Posterior cingulate gyrus (tissue), 11 donors: ENCODE results near the gene CTIF.
"Not testable (repeated sequence)": the region's sequence is repeated elsewhere in the genome, so short reads cannot be mapped to it uniquely, and the experiment has no call there.

Experiments
- DNase-seq, 10 donors: peaks; one replicate each; pipeline versions ENCODE4 v3.0.0 to v3.0.0-alpha.2; 2020 to 2021; ENCODE audit warnings: mixed read lengths in 3 of 10
- intact Hi-C: fragments of 100-400 bp; cut with DNase I; formaldehyde crosslinking; loops from one replicate; pipeline ENCODE4 v1.15.1; 2023

CTIF gene

DNA sequence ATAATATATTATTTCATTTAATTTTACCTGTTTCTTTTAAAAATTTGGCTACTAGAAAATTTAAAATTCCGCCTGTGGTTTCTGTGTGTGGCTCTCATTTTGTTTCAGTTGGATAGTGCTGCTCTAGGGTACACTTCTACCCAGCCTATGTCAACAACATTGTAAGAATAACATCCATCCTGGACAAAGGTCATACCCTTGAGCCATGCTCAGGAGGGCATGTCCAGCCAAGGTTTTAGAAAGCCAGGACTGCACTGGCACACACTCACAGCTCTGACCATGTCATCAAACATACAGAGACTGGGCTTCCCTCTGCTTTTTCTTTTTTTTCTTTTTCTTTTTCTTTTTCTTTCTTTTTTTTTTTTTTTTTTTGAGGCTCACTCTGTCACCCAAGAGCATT is 96.1 kb downstream of the CTIF start:
- DNase-seq: peak in 1 of 10 donors; percentile 16
- intact Hi-C loops: no loop called here

DNA sequence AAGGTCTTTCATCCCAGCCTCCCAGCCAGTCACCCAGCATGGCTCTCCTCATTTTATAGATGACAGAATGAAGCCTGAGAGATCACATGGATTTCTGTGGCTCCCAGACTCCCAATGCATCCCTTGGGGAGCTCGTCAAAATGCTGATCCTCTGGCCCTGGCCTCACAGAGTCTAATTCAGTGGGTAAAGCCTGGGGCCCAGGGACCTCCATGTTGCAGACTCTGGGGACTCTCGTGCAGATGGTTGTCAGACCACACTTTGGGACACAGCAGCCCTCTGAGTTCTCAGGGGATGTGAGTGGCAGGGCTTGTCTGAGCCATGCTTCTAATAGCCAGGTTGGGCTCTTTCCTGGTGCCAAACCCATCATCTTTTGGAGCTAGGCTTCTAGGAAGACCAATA is 97.0 kb downstream of the CTIF start:
- intact Hi-C loops: no loop called here
- peak in 2 of 10 donors; percentile 22 to 53 for DNase-seq

DNA sequence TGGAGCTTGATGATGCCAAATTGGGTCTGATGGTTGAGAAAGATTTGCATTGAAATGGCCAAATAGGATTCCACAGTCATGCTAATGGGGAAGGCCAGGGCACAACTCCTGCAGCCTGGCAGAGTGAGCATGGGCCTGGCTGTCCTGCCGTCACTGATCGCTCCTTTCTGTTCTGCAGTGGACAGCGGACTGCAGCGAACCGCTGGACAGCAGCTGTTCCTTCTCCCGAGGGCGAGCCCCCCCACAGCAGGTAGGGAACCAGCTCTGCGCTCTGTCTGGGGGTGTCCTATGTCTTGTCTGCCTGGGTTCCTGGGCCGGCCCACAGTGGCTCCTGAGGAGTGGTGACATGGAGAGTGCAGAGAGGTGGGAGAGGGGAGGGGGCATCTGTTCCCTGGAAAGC is 97.6 kb downstream of the CTIF start:
- DNase-seq: peak in 2 of 10 donors; percentile 53 to 67
- intact Hi-C loops: no loop called here

DNA sequence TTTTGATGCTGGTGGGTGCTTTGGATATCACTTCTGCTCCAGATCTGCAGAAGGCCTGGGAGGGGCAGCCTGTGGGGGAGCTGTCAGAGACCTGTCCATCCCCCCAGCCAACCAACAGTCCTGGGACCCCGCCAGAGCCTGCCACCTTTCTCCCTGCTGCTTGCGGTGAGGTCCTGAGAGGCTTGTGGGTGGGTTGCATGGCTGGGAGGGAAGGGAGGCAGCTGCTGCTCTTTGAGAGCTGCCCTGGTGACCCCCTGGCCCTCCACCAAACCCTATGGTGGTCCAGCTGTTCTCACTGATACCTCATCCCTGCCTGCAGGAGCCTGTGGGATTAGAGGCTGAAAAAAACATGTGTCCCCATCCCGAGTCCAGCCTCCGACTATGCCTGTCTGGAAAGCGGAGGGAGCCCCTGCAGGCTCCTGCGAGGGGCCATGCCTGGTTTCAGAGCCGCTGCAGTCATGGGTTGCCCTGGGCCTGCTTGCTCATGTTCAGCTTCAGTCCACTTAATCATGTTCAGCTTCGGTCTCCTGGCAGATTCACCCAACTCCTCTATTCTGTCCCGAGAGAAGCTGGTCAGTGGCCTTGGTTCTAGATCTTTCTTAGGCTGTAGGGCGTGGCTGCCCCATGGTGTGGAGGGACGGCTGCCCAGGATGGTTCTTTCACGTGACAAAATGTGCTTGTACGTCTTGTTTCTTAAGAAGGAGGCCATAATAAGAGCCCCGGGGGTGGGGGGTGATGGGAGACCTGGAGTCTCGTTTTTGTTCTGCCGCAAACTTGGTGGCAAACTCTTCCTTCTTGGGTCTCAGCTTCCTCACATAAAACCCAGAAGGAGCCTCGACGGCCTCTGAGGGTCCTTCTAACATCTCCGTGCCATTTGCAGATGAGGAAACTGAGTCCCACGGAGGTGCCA is 98.5 kb downstream of the CTIF start:
- intact Hi-C loops: no loop called here
- peak in 2 of 10 donors; percentile 67 to 72 for DNase-seq

DNA sequence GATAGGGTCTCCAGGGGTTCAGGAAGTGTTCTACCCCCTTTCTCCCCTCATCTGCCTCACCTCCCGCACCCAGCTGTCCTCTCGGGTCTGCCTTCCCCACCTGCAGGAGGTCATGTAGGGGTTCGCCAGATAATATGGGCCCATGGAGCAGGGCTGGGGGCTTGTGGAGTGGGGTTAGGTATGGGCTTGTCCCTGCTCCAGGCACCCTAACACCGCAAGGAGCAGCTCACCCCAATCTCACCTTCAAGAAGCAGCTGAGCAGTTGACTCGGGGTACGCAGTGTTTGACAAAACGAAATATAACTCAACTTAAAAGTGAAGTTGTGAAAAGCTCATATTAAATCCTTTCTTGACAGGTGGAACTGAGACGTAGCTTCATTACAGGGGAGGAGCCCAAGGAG is 99.6 kb downstream of the CTIF start:
- peak in 2 of 10 donors; percentile 33 to 65 for DNase-seq
- intact Hi-C loops: no loop called here

DNA sequence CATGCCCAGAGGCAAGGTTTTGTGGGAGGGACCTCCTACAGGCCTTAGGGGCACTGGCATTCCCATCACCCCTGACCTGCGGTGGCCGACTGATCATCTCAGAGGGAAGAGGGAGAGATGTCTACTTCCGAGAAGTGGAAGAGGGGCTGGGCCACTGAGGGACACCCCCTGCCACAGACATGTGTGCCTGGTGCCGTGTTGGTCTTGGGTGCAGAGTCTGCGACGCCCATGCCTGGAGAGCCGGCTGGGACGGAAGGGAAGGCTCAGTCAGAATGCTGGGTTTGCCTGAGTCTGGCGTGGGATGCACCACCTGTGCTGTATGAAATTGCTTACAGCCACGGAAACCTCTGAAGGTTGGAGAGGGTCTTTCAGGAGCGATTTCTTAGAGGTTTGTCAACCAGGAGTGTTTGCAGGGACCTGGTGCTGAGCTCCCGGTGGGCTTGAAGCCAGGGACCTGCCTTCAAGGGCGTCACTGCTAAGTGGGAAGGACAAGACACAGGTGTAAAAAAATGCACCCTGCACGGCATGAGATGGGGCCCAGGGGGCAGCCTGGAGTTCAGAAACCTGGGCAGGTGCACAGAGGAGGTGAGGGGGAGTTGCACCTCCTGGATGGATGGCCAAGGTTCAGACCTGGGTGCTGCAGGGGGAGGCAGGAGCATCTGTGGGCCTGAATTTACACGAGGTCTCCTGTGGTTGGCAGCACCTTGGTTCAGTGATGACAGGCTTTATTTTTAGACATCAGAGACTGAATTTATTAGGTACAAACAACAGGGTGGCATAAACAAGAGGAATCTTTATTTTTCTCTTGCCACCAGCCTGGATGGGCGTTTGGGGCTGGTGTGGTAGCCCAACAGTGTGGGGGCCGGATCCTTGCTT is 100.3 kb downstream of the CTIF start:
- peak in 2 of 10 donors; percentile 53 to 75 for DNase-seq
- intact Hi-C loops: no loop called here

DNA sequence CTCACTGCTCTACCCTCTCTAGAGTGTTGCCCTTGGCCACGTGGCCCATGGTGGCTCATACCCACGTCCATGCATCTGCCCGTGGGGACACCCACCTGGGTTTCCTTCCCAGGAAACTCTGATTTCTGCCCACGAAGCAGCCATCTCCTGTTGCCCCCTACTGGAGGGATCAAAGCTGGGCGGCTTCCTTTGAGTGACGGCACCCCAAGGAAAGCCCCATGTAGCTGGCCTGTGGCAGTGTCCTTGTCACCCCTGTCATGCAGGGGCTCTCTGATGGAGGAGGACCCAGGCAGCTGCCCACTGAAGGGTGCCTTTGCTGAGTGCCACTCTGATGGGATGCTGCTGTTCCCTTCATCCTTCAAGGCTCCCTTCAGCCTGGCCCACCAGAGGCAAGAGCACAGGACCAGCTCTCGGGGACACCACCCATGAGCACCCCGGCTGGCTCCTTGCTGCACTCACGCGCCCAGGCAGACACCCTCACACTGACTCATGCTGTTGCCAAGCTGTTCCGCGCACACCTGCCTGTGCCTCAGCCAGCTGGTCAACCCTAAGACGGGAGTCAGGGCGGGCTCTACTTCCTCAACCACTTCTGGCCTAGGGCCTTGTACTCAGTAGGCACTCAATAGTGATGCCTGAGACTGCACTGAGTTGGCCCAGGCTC is 101.1 kb downstream of the CTIF start:
- peak in 2 of 10 donors; percentile 81 to 83 for DNase-seq
- intact Hi-C loops: no loop called here

DNA sequence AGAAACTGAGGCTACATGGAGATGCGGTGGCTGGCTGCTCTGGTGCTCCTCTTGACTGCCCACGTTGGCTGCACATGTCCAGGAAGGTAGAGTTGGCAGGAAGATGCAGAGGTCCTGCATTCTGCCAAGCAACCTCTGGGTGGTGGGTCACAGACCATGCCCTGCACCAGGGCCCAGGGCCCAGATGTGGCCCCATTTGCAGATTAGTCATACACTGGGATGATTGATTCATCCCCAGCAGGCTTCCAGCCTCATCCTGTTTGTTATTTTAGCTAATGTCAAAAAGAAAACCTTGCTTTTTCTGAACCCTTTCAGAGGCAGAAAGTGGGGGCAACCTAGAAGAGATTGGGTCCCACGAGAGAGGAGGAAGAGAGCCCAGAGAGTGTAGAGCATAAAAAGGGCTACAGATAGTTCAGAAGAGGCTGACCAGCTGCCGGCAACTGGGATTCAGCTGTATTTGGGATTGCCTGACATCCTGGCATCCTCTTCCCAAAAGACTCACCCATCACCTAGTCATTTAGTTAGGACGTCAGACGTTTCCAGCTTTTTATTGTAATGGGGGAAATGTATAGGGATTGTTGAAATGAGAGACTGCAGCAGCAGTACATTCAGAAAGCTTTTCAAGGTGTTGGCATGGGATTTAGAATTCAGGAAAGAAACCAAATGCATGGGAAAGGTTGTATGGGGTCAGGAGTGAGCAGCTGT is 101.9 kb downstream of the CTIF start:
- DNase-seq: peak in 2 of 10 donors; percentile 14 to 65
- intact Hi-C loops: no loop called here

DNA sequence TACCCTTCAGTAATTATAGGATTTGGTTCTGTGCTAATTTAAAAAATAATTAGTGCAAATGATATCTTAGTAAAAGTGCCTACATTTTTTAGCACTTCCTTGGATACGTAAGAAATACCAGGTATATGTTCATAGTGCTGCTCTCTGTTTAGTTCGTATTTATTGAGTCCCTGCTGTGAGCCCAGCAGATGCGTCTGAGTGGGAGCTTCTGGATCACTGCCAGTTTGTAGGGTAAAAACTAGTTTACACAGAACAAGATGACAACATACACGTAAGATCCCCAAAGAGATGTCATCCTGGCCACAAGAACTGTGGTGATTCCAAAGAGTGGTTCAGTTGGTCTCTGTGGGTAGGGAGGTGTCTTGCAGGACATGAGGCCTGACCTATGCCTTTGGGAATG is 103.2 kb downstream of the CTIF start:
- peak in 2 of 10 donors; percentile 55 to 58 for DNase-seq
- intact Hi-C loops: no loop called here

DNA sequence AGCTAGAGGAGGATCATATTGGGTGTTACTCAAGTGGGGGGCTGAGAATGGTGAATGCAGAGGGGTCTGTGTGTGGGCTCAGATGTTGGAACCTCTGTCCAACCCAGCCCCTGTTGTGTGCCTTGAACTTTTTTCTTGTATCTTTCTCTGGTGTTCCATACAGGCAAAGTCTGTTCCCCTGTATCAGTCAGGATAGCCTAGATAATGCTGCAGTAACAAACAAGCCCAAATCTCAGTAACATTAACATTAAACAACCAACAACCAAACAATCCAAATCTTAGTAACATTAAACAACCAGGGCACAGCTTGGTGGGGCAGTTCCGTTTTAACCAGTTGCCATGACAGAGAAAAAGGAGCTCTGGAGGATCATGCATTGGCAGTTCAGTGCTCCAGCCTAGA is 103.7 kb downstream of the CTIF start:
- intact Hi-C loops: no loop called here
- no peak for DNase-seq

DNA sequence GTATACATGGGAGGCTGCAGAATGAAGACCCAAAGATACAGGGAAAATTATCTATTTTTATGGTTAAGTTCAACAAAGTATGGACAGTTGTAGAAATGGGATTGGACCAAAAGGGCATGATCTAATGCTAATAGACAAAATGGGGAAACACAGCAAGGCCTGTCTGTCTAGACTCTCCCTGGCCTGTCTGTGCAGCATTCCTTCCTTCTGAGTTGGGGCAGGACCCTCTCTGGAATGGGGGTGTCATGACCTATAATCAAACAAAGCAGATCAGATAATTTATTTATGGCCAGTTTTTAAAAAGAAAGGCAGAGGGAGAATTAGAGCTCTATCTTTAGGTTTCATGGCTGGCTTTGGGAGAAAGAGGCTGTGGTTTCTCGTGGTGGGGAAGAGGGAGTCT is 104.4 kb downstream of the CTIF start:
- intact Hi-C loops: no loop called here
- no peak for DNase-seq

DNA sequence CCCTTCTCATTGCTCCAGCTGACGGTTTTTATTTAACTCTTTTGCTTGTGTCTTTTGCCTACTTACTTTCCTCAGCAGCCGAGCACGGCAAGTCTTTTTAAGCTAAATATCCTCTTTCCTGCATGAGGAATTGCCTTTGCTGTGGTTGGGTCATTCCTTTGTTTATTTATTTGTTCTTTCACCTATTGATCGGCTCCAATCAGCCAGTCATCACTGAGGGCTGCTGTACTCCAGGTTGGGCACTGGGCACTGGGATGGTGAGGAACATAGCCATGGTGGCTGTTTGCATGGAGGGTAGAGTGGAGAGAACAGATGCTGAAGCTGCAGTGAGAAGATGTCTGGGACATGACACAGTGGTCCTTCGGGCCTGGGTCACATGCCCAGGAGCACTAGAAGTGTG is 105.2 kb downstream of the CTIF start:
- intact Hi-C loops: no loop called here
- no peak for DNase-seq

DNA sequence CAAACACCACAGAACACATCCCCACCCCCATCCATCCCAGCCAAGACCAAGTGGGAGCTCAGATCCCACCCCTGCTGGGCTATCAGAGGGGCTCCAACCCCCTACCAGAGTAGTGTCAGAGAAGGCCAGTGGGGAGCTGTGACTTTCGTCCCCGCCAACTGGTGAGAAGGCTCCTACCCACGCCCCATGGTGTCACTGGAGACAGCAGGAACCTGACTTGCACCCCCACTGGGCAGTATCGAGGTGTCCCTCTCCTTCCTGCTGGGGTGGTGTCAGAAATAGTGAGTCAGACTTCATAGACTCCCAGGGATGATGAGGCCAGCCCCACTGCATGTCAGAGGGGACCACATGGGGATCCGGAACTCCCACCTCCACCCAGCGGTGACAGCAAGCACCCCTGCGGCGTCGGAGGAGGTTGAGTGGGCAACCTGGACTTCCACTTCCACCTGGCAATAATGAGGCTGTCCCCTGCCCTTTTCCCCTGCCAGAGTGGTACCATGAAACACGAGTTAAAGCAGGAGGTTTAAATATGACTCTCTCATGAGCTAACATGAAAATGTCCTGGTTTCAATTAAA is 106.7 kb downstream of the CTIF start:
- DNase-seq: peak in 1 of 10 donors; percentile 43
- intact Hi-C loops: no loop called here

DNA sequence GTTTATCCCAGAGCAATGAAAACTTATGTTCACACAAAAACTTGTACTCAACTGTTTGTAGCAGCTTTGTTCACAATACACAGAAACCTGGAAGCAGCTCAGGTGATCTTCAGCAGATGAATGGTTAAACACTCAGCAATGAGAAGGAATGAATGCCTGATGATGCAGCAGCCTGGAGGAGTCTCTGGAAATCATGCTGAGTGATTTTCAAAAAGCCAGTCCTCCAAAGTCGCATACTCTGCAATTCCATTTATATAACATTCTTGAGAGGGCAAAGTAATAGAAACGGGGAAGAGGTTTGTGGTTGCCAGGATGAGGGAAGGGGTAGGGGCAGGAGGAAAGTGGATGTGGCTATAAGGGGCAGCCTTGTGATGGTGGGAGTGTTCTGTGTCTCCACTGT is 108.1 kb downstream of the CTIF start:
- intact Hi-C loops: no loop called here
- DNase-seq: no peak

DNA sequence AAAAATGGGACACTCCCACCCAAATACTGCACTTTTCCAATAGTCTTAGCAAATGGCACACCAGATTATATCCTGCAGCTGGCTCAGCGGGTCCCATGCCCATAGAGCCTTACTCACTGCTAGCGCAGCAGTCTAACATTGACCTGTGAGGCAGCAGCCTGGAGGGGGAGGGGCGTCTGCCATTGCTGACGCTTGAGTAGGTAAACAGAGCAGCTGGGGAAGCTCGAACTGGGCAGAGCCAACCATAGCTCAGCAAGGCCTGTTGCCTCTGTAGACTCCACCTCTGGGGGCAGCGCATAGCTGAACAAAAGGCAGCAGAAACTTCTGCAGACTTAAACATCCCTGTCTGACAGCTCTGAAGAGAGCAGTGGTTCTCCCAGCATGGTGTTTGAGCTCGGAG is 110.4 kb downstream of the CTIF start:
- intact Hi-C loops: no loop called here
- DNase-seq: peak in 1 of 10 donors; percentile 46

DNA sequence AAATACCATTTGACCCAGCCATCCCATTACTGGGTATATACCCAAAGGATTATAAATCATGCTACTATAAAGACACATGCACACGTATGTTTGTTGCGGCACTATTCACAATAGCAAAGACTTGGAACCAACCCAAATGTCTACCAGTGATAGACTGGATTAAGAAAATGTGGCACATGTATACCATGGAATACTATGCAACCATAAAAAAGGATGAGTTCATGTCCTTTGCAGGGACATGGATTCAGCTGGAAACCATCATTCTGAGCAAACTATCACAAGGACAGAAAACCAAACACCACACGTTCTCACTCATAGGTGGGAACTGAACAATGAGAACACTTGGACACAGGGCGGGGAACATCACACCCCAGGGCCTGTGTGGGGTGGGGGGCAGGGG is 115.8 kb downstream of the CTIF start:
- peak in 1 of 10 donors; percentile 43 for DNase-seq
- intact Hi-C loops: not testable (repeated sequence)

DNA sequence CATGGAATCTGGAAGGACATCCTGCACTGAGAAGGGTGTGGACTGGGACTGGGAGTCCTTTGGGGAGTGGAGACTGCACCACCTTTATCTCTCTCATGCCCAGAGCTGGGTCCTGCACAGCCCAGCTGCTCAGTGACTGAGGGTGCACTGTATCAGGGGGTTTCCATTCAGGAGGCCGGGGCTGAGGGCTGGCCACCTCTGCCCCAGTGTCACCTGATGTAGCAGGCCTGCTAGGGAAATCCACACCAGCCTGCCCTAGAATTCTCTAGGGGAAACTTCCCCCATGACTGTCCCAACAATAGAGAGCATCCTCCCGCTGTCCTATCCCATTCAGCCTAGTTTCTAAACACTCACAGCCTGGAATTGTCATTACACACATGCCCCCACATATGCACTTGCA is 116.7 kb downstream of the CTIF start:
- intact Hi-C loops: no loop called here
- peak in 1 of 10 donors; percentile 39 for DNase-seq

DNA sequence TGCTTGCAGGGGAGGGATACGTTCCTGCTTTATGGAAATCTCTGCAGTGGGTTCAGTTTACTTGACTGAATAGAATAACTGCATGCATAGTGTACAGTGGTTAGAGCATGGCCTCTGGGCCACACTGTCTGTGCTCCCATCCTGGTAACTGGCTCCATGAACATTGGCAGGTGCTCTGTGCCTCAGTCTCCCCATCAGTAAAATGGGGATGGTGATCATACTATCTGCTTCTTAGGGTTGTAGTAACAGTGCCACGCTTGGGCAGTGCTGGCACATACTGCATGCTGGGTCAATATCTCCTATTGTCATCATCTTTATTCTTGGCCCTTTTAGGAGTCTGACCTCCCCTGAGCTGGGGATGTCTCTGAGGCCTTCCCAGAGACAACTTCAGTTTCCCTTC is 117.3 kb downstream of the CTIF start:
- DNase-seq: peak in 1 of 10 donors; percentile 41
- intact Hi-C loops: no loop called here

DNA sequence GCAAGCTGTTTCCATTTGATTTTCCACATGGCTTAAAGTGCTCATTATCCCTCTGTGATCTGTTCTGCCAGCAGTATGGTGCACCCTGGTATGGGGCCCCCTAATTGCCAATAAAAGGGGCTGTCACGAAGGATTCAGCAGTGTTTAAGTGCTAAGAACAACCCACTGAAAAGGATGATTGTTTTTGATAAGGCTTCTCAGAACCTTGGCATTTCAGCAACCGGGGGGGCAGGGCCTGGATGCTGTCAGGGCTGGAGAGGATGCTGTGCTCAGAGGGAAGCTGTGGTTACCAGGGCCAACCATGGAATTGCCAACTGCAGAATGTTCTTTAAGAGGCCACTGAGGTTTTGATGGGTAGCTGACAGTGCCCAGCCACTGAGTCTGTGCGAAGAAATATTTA is 117.8 kb downstream of the CTIF start:
- peak in 1 of 10 donors; percentile 78 for DNase-seq

More for the DNA sequence above, 117.8 kb downstream of the CTIF start:
- intact Hi-C loops: no loop called here
